HepG2 (cell line): ENCODE data around the gene TDRD9. TPM values are rescaled to one million over a fixed set of nuclear protein-coding genes. Genes with fewer than 3 reads are reported as not detected.
A peak's percentile ranks its signal among the peaks of the same experiment; 100 is the strongest.

Experiments
- DPF2 ChIP-seq: sonication (generic); formaldehyde crosslinking; IDR thresholded peaks from 2 replicates; pipeline ENCODE4 v1.4.0; 2020; ENCODE audit warnings: mild to moderate bottlenecking, low read depth, missing genetic modification reagents, borderline replicate concordance
- GABPB1 ChIP-seq: IDR thresholded peaks from 2 replicates; pipeline ENCODE4 v1.6.1; 2016; ENCODE audit warnings: mild to moderate bottlenecking, missing genetic modification reagents, moderate library complexity, missing compliant biosample characterization
- NFYB ChIP-seq: sonication (generic); formaldehyde crosslinking; IDR thresholded peaks from 2 replicates; pipeline ENCODE4 v1.4.0; 2020; ENCODE audit warnings: missing genetic modification reagents
- POLR2G ChIP-seq: fragments of 200-400 bp; formaldehyde crosslinking; IDR thresholded peaks from 2 replicates; pipeline ENCODE4 v1.6.1; 2018; ENCODE audit warnings: mild to moderate bottlenecking, low read depth, low read length, moderate library complexity
- RCOR2 ChIP-seq: IDR thresholded peaks from 2 replicates; pipeline ENCODE4 v1.6.1; 2016; ENCODE audit warnings: missing biosample characterization, missing genetic modification reagents
- SP5 ChIP-seq: IDR thresholded peaks from 2 replicates; pipeline ENCODE4 v1.6.1; 2016; ENCODE audit warnings: low read depth, borderline replicate concordance
- TEAD3 ChIP-seq: optimal IDR thresholded peaks from 2 replicates; pipeline ENCODE3; 2016; ENCODE audit warnings: borderline replicate concordance
- TFAP4 ChIP-seq: sonication (generic); IDR thresholded peaks from 2 replicates; pipeline ENCODE4 v1.6.1; 2016; ENCODE audit warnings: low read depth, borderline replicate concordance
- UBTF ChIP-seq: sonication (generic); formaldehyde crosslinking; IDR thresholded peaks from 2 replicates; pipeline ENCODE4 v1.4.0; 2020; ENCODE audit warnings: mild to moderate bottlenecking, missing genetic modification reagents
- ZBTB7A ChIP-seq: sonication (generic); formaldehyde crosslinking; IDR thresholded peaks from 2 replicates; pipeline ENCODE4 v1.8.0; 2022; ENCODE audit warnings: mild to moderate bottlenecking, missing genetic modification reagents
- ZFYVE20 ChIP-seq: sonication (generic); formaldehyde crosslinking; IDR thresholded peaks from 2 replicates; pipeline ENCODE4 v1.8.0; 2023; ENCODE audit warnings: low read depth, mild to moderate bottlenecking, moderate library complexity, missing genetic modification reagents, borderline replicate concordance
- ZHX1 ChIP-seq: sonication (generic); formaldehyde crosslinking; IDR thresholded peaks from 2 replicates; pipeline ENCODE4 v1.8.1; 2022; ENCODE audit warnings: low read depth, mild to moderate bottlenecking, missing genetic modification reagents
- ZNF274 ChIP-seq: sonication (generic); formaldehyde crosslinking; IDR thresholded peaks from 2 replicates; pipeline ENCODE4 v1.5.1; 2020; ENCODE audit warnings: mild to moderate bottlenecking, missing genetic modification reagents
- ZNF383 ChIP-seq: sonication (generic); formaldehyde crosslinking; IDR thresholded peaks from 2 replicates; pipeline ENCODE4 v1.4.0; 2020; ENCODE audit warnings: missing genetic modification reagents, mild to moderate bottlenecking, borderline replicate concordance
- ZNF770 ChIP-seq: sonication (generic); formaldehyde crosslinking; IDR thresholded peaks from 2 replicates; pipeline ENCODE4 v1.5.0; 2020; ENCODE audit warnings: mild to moderate bottlenecking, missing genetic modification reagents
- ZSCAN21 ChIP-seq: sonication (generic); formaldehyde crosslinking; IDR thresholded peaks from 2 replicates; pipeline ENCODE4 v1.8.0; 2022; ENCODE audit warnings: mild to moderate bottlenecking, missing genetic modification reagents, moderate library complexity, borderline replicate concordance
- polyA plus RNA-seq, 8 experiments: library from polyadenylated mRNA; depleted of rRNA in 3 of 8; stranded (reverse) in 7 of 8; unstranded in 1 of 8; fragments of >200 nt; fragmentation: Illumina TruSeq in 4 of 8; extraction: Trizol in 4 of 8; gene quantifications; 2 replicates each; pipeline versions ENCODE4 v1.2.1 to v1.2.3, GENCODE V29; 2011 to 2016; ENCODE audit warnings: low read depth in 4 of 8, missing spikeins in 1 of 8, mixed read lengths in 1 of 8; ENCODE audit not compliant: insufficient read depth in 1 of 8
- total RNA-seq, 5 experiments: library from RNA; depleted of rRNA; stranded (reverse); fragments of >200 nt; fragmentation: Illumina TruSeq; extraction: Trizol; gene quantifications; 2 replicates each; pipeline ENCODE4 v1.2.3, GENCODE V29; 2016; ENCODE audit warnings: low read depth in 1 of 5

TDRD9 gene
- total and polyA plus RNA-seq, 2 of the 13 experiments (the other 11 are each of a cell fraction or from before 2014, with no cell fraction given) = not detected

- peak; percentile 47; the same call in 1 of the 2 replicates for TF ChIP-seq ZNF770 (CRISPR knock-in tag)
- 0 out of 2 replicates have a peak, but pooled peaks have one; percentile 1 for TF ChIP-seq TFAP4
- peak; percentile 44 for TF ChIP-seq ZSCAN21 (CRISPR knock-in tag)
- no peak for TF ChIP-seq DPF2 (CRISPR knock-in tag)
- 0 out of 2 replicates have a peak, but pooled peaks have one; percentile 8 for TF ChIP-seq GABPB1 (CRISPR knock-in tag)
- no peak; the same call in 1 of the 2 replicates for TF ChIP-seq ZHX1
- TF ChIP-seq ZBTB7A (CRISPR knock-in tag) = no peak
- TF ChIP-seq RCOR2 (CRISPR knock-in tag) = no peak
- TF ChIP-seq ZFYVE20 (CRISPR knock-in tag) = no peak
- TF ChIP-seq ZNF383 (CRISPR knock-in tag) = no peak
- peak; percentile 10 for TF ChIP-seq TEAD3 (CRISPR knock-in tag)
- 0 out of 2 replicates have a peak, but pooled peaks have one; percentile 4 for TF ChIP-seq SP5 (CRISPR knock-in tag)
- TF ChIP-seq NFYB (CRISPR knock-in tag) = 0 out of 2 replicates have a peak, but pooled peaks have one; percentile 18
- 0 out of 2 replicates have a peak, but pooled peaks have one; percentile 7 for TF ChIP-seq ZNF274 (CRISPR knock-in tag)
- 0 out of 2 replicates have a peak, but pooled peaks have one; percentile 3 for TF ChIP-seq UBTF (CRISPR knock-in tag)
- TF ChIP-seq POLR2G = 0 out of 2 replicates have a peak, but pooled peaks have one; percentile 7
Observed at GRCh38 chr14:103891667-103892215, 36.5 kb upstream of the TDRD9 start (continued).
